Renal cortex interstitium (tissue), 11 donors: ENCODE results near the gene IFT57. TPM values are rescaled to one million over a fixed set of nuclear protein-coding genes. Genes with fewer than 3 reads are reported as not detected.

ENCODE experiments used
- DNase-seq, 11 donors: peaks; one replicate each; pipeline ENCODE4 v3.0.0-alpha.2; 2013; ENCODE audit warnings: low read depth in 9 of 11, low spot score in 4 of 11; ENCODE audit errors: extremely low read depth in 1 of 11
- polyA plus RNA-seq, 3 donors: library from polyadenylated mRNA; unstranded; fragments of 120-200 nt; gene quantifications; one replicate each; pipeline ENCODE4 v1.2.1, GENCODE V29; 2013; ENCODE audit not compliant: insufficient read length in 3 of 3

Gene IFT57
- polyA plus RNA-seq, 3 donors: 85.6 to 101 (median 97.5) TPM

DNA sequence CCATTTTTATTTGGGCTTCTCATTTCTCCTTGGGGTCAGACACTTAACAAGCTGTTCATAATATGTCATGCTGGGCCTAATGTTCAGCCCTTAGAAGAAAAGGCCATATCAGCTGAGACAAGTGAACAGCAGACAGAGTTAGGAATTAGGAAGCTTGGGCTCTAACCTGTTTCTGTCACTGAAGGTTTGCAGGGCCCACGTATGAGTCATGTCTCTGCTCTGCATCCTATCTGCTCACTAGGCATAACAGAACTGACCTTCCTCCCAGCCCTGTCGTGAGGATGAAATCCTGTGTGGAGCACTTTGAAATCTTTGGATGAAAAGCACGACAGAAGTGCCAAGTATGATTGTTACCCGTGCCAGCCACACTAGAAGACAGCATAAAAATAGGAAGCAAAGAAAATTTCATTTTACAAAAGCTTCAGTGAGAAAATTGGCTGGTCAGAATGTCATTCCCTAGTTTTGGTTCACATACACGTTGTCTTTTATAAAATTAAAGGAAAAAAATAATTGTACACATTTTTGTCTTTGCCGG lies 104.9 kb downstream of the IFT57 start:
- no peak for DNase-seq

DNA sequence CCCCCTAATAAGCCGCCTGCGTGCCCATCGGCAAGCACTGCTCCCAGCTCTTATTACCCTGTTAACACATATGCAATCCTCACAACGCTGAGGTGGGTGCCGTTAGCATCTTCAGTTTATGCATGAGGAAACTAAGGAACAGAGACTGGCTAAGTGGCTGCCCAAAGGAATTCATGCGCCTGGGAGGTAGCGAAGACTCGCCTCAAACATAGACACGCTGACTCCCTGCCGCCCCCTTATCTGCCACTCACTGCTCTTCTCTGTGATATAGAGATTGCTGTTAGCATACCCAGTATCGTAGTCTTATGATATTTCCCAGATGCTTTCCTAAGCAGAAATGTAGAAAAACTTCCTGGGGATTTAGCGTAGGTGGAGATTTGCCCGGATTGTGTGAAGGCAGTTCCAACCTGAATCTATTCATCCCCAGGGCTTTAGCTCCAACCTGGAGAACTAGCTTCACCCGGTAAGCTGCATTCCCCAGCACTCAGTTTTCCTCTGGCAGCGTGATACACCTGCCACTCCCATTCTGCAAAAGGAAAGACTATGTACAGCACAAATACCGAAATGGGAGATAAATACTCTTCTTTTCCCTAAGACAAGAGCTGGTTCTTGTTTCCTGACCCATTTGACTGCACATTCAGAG lies 107.7 kb downstream of the IFT57 start:
- DNase-seq: no peak

DNA sequence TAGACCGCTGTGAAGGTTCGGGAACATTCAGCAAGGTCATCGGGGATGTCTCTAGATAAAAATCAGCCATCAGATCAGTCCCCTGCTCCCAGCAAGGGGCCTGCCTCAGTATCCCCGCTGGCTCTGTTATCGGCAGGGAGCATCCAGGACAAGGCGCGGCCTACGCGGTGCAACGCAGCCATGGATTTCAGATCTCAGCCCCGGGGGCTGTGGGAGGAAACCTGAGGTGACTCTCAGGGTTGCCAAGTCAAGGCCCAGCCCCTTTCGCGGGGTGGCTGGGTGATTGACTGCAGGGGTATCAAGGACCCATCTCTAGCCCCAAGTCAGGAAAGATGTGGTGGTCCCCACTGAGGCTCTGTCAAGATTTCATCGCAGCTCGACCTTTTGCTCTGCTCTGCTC lies 108.2 kb downstream of the IFT57 start:
- DNase-seq: no peak

DNA sequence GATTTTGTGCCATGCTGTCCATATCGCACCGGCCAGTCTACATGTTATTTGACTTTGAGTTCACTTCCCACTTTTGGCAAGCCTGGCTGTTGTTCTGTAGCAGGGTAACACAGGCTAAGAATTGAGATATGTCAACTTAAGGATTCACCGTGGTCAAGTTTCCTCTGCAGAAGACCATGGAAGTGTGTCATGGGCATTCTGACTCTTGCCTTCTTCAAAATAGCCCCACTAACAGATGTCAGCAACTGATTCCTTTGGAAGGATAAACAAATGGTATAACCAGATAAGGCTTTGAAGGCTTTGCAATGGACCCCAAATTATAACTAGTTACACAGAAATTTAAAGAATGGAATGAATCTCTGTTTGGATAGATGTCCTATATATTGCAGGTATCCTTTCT lies 111.3 kb downstream of the IFT57 start:
- DNase-seq: no peak

Other genes starting within 250 kb of the IFT57 start
- 10 to 100 TPM; 46.3 to 76.7 (median 60.9) TPM for gene CD47, start 131.4 kb downstream of the IFT57 start, polyA plus RNA-seq
- 10 to 100 TPM; 16.7 to 26.6 (median 21.9) TPM for gene HHLA2, start 74.1 kb upstream of the IFT57 start, polyA plus RNA-seq